Measurements from ENCODE around the gene NSD2.
"Not testable (repeated sequence)": the region's sequence is repeated elsewhere in the genome, so short reads cannot be mapped to it uniquely, and the experiment has no call there.

The NSD2 gene

DNA sequence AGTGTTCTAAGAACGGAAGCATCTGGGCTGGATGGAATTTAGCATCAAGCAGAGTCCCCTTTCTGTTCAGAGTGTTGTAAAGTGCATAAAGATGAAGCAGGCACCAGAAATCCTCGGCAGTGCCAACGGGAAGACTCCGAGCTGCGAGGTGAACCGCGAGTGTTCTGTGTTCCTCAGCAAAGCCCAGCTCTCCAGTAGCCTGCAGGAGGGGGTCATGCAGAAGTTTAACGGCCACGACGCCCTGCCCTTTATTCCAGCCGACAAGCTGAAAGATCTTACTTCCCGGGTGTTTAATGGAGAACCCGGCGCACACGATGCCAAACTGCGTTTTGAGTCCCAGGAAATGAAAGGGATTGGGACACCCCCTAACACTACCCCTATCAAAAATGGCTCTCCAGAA, 29.4 kb downstream of the NSD2 start:
- no peak for DNase-seq

DNA sequence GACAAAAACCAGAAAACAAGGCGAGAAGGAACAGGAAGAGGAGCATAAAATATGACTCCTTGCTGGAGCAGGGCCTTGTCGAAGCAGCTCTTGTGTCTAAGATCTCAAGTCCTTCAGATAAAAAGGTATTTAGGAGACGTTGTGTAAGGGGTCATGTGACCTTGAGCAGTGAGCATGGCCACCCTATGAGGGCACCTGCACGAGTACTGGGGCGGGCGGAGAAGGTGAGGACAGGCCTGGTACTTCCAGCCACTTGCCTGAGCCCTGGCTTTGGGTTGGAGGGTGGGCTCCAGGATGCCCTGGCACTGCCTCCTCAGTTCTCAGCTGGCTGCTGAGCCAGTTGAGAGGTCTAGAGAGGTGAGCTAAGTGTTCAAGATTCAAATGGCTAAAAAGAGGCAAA, 29.9 kb downstream of the NSD2 start:
- DNase-seq: no peak

DNA sequence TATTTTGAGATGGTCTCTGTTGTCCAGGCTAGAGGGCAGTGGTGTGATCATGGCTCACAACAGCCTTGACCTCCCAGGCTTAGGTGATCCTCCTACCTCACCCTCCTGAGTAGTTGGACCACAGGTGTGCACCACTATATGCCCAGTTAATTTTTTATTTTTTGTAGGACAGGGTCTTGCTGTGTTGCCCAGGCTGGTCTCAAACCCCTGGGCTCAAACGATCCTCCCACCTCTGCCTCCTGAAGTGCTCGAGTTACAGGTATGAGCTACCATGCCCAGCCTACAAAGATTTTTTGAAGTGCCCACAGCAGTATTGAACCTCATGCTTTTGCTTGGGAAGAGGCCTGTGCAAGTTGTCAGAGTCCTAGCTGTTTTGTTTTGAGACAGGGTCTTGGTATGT, 31.1 kb downstream of the NSD2 start:
- no peak for DNase-seq

DNA sequence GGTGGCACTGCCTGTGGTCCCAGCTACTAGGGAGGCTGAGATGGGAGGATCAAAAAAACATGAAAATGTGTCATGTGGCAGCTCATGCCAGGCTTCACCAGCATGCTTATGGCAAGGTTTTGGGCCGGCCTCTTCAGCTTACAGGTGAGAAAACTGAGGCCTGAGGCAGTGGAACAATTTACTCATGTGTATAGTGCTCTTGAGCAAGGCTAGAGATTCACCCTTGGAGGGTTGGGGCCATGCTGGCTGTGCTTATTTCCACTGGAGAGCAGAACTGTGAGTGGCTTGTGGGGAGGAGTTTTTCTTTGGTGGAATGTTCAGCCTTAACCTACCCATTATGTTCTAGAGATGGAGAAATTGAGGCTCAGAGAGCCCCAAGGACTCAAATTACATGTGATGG, 31.8 kb downstream of the NSD2 start:
- peak; percentile 24 for DNase-seq

DNA sequence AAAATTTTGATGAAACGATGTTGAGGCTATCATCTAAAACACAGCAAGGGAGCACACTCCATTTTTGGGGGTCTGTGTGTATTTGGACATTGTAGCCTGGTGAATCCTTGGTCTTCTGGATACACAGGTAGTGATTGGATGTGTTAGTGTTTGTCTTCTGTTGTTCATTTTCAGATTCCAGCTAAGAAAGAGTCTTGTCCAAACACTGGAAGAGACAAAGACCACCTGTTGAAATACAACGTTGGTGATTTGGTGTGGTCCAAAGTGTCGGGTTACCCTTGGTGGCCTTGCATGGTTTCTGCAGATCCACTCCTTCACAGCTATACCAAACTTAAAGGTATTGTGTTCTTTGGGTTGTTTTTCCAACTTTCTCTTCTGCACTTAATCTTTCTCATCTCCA, 32.8 kb downstream of the NSD2 start:
- no peak for DNase-seq

DNA sequence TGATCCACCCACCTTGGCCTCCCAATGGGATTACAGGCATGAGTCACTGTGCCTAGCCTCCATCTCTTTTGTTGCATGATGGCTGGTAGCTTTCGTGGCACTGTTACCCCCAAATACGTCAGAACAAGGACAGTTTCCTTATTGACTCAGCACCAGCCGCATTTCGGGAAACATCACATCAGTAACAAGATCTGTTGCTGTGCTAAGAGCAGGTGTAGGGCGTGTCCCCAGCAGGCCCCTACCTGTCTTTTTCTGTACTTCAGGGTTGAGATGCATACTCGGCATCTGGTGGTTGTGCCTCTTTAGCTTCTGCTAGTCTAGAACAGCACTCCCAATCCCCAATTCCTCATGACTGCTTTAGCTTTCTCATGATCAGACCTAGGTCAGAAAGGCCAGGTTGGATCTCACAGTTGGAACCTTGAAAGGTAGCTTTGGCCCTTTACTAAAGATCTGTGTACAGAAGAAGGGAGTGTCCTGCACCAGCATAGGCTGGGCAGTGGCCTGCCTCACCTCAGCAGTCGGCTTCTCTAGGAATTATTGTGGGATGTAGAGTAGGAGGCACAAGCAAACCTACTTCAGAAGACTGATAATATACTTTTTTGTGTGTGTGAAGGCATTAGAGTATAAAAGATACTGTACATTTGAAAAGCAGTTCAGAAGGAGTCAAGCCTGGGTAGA, 36.8 kb downstream of the NSD2 start:
- DNase-seq: no peak

DNA sequence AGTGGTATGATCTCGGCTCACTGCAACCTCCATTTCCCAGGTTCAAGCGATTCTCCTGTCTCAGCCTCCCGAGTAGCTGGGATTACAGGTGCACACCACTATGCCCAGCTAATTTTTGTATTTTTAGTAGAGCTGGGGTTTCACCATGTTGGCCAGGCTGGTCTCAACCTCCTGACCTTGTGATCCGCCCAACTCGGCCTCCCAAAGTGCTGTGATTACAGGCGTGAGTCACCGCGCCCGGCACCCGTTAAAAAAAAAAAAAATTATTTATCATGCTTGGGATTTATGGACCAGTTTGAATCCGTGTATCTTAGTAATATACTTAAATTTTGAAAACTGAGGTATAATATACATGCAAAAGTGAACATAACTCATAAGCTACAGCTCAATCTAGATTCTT, 38.5 kb downstream of the NSD2 start:
- not testable (repeated sequence) for DNase-seq

DNA sequence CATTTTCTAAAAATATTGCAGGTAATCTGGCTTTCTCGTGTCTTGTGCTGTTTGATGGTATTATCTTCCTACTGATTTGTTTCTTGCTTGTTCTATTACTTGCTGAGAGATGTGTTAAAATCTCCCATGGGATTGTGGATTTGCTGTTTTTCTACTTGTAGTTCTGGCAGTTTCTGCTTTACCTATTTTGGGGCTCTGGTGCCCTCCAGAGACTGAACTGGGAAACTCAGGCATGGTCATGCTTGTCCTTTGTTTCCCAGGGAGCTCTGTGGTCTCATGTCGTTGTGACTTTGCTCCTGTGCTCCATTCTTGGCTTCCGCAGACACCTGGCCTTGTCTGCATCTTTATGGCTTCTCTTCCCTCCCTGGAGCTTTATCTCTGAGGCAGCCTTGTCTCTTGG, 39.5 kb downstream of the NSD2 start:
- DNase-seq: peak; percentile 29

DNA sequence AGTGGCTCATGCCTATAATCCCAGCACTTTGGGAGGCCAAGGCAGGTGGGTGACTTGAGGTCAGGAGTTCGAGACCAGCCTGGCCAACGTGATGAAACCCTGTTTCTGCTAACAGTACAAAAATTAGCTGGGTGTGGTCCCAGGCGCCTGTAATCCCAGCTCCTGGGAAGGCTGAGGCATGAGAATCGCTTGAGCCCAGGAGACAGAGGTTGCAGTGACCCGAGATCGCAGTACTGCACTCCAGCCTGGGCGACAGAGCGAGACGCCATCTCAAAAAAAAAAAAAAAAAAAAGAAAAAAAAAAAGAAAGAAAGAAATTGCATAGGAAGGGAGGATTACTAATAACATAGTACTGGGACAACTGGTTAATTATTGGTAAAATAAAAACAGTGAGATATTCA, 40.1 kb downstream of the NSD2 start:
- DNase-seq: not testable (repeated sequence)

DNA sequence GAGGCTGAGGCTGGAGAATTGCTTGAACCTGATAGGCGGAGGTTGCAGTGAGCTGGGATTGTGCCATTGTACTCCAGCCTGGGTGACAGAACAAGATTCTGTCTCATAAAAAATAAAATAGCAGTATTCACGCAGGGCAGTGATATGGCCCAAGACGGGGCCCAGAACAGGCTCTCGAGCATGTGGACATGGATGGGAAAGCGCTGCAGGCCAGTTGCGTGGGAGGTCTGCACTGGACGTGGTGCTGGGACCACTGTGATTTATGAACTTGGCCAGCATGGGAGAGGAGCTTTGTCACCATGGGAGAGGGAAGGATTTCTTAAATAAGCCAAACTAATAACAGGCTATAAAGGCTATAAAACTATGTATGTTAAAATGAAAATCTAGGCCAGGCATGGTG, 51.6 kb downstream of the NSD2 start:
- no peak for DNase-seq

DNA sequence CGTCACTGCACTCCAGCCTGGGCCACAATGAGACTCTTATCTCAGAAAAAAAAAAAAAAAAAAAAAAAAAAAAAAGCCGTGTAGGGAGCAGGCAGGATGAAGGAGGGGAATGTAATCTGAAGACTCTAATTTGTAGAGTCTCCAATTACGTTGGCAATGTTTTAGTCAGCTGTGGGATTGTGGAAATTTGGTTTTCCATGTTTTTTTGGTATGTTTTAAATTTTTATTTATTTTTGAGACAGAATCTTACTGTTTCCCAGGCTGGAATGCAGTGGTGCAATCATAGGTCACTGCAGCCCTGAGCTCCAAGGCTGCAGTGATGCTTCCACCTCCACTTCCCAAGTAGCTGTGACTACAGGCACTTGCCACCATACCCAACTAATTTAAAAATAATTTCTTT, 56.5 kb downstream of the NSD2 start:
- DNase-seq: no peak

DNA sequence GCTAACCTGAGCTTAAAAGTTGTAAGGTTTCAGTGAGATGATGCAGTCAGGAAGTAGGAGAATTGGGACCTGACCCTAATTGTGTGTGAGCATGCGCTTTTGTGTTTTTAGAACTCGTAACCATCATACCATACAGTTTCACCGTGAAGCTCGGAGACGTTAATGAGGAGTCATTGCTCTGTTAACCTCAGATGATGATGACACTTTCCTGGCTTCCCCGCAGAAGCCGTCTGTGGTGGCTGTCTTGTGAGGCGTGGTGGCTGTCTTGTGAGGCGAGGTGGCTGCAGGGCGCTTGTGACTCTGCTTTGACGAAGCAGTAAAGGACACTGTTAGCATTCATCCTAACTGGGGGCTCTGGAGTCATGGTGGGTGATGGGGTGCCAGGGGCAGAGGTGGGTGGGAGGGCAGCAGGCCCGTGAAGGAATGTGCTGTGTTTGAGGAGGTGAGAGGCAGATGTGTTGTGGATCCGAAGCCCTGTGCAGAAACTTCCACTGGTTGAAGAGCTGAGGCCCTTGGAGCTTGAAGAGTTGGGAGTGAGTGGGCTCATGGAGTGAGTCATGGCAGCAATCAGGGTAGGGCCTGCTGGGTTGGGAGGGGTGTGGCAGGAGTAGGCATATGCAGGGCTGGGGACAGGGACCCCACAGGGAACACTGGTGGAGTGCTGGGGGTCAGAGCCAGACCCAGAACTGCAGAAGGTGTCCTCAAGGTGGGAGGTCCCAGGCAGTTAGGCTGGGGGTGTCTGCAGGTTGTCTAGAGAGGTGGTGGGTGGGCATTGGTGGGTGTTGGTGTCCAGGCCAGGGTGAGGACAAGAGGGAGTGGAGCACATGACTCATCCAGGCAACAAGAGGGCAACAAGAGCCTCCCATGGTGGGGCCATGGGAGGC, 57.4 kb downstream of the NSD2 start:
- DNase-seq: peak; percentile 24

DNA sequence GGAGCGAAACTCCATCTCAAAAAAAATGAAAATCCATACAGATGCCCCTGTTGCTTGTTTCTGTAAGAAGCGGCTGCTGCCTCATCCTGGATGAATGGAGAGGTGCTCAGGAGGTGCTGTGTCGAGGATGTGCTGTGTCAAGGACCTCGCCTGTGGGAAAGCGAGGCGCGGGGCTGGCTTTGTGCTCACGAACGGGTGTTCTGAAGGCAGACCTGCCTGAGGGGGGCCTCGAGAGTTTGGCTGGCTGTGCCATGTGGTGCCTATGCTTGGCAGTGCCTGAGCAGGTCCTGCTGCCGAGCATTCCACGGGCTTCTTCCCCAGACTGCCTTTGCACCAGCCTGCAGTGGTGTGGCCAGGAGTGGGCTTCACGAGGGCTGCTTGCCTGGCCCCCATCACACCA, 61.5 kb downstream of the NSD2 start:
- DNase-seq: no peak

DNA sequence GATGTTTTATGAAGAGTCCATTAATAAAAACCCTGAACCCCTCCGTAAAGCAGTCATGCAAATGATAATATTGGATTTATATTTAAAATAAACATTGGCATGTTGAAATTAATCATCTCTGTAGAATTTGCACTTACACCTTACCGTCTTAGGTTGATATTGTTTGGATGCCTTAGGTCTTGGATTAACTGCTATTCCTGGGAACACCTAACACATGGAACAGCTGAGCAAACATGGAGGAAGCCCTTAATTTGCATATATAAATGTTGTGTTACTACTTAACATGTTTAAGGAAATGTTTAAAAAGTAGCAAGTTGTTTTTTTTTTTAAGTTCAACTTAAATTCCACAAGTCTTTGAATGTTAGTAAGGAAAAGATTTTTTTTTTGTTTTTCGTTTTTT, 62.5 kb downstream of the NSD2 start:
- no peak for DNase-seq

DNA sequence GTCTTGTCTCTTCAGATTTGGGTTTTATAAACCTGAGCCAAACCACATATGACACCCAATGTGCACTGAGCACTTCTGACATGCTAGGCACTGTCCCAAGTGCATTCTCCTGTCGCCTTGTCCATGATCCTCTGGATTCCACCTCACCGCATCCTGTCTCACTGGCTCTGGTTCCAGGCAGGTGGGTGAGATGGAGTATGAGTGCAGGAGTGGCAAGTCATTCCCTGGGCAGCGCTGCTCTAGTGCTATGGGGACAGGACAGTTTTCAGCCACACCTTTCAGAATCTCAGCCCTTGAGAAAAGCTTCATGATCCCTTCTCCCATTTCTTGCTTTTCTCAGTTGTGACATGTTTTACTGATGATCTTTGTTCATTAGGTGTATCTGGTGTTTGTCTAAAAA, 66.4 kb downstream of the NSD2 start:
- DNase-seq: no peak

DNA sequence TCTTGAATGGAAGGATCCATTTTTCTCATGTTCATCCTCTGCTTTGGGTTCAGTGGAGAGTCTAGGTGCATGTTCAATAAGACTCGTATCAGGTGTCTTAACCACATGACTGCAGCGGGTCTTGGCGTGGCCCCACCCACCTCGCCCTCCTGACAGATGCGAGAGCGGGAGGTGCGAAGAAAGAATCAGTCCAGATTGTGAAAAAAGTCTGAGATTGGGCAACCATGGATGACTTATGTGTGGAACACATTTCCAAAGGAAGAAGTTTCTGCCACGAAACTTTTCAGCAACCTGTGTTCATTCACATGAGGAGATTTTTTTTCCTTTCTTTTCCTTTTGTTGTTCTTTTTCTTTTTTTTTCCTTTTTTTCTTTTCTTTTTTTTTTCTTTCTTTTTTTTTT, 66.8 kb downstream of the NSD2 start:
- DNase-seq: no peak

DNA sequence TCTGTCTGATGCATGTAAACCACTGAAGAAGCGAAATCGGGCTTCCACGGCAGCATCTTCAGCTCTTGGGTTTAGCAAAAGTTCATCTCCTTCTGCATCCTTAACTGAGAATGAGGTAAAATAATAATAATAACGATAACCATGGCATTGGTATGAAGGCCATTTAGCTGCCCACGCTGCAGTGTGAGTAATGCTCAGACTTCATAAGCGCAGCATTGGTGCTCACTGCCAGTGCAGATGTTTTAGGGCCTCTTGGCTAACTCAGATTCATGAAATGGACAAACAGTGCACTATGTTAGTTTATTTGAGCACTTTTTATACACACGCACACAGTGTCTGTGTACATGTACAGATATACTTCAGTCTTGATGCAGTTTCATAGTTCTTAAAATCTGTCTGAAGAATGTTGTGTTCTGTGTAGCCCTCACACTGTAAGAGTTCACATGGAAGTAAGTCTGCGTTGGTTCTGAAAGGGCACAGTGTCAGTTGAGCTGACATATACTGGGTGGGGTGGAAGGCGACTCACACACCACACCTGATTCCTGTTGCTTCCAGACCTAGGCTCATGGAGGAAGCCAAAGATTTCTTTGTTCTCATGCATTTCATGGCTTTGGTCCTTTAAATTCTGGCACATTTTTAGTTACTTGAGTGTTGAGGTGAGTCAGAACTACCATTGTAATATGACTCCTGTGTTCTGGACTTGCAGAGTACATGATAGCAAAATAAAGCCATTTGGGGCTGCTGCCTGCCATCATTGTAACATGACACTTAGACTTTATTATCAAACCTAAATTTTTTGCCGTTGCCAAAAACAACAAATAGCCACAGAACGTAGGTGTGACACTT, 68.7 kb downstream of the NSD2 start:
- DNase-seq: no peak

DNA sequence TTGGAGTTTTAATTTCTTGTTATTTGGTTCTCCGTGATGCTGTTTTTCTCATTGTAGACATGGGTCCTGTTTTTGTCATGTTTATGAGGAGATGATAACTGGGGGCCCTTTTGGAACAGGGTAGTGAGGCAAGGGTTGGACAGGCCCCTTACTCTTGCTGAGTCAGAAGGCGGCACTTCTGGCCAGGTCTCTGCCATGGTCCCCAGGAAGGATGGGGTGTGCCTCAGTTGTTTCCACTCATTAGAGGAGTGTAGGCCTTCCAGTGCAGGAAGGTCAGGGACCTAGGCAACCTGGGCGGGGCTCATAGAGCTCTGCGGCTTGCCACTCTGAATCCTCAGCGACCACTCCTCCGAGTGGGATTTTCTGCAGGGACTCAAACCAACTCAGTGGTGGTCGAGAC, 69.4 kb downstream of the NSD2 start:
- no peak for DNase-seq

DNA sequence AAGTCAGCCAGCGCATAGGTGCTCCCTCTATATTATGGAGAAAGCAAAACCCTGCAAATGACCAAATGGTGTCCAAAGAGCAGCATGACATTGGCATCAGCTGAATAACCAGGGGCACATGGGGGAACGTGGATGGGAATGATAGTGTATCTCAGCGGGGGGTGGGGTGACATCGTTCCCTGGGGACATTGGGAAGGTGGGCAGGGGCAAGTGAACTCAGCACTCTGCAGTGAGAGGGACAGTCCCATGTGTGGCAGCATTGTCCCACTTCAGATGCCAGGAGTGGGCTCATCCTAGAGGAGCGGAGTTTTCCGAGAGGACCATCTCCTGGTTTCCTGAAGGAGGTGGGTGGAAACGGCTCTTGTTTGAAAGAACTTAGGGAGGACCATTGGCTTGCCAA, 72.7 kb downstream of the NSD2 start:
- DNase-seq: no peak

DNA sequence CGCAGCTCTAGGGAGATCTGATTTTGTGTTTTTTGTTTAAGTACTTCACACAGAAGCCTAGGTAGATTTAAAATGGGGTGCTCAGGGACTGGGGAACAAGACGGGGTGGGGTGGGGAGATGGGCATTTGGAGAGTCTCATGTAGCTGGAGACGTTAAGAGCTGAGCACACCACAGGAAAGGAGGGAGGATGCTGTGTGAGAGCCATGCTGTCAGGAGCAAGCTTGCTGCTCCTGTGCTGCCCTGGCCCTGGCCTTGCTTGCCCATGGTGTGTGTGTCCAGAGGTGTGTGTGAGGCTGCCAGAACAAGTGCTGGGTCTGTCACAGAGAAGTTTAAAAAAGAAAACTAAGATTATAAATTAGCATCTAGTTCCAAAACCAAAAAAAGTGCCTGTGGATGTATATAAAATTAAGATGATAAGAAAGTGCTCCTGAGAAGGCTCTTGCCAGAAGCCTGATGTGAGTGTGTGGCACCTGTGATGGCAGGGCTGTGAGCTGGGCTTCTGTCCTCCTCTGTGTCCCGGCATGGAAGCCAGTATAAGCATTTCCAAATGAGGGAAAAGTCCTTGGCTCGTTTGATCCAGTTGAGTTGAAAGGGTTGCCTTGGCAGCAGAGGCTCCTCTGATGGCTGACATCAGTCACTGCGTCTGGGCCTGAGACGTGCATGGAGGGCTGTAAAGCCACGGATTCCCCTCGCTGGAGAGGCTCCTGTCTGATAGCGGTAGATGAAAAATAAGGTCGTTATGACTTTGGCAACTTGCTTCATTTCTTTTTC, 74.1 kb downstream of the NSD2 start:
- no peak for DNase-seq

DNA sequence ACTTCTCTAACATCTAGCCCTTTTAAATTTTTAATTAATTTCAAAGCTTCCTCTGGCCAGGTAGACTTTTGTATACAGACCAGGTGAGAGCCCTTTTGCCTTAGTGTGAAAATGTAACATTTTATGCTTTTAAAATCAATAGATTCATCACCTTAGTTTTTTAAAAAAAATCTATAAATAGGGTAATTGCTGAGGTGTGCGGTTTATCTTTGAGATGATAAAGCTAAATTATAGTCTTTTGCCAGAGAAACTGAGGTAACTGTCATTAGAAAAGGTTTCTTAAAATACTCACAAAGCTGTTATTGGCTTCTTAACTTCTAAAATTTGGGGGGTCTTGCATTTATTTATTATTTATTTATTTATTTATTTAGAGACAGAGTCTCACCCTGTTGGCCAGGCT, 74.7 kb downstream of the NSD2 start:
- DNase-seq: no peak

DNA sequence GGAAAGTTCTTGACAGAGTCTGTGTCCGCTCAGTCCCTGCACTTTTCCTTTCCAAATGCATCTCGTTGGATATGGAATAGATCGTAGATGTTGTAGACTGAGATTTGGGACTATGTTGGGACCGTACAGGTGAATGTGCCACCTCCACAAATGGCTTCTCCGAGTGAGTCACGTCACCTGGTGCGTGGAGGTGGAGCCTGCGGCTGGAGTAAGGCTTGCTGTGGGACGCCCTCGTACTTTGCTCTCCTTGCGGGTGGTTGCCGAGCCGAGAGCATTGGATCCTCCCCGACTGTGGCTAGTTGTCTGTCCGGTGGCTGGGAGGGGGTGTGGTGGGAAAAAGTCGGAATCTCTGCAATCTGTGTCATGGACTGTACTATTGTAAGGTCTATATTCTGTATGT, 77.0 kb downstream of the NSD2 start:
- no peak for DNase-seq

DNA sequence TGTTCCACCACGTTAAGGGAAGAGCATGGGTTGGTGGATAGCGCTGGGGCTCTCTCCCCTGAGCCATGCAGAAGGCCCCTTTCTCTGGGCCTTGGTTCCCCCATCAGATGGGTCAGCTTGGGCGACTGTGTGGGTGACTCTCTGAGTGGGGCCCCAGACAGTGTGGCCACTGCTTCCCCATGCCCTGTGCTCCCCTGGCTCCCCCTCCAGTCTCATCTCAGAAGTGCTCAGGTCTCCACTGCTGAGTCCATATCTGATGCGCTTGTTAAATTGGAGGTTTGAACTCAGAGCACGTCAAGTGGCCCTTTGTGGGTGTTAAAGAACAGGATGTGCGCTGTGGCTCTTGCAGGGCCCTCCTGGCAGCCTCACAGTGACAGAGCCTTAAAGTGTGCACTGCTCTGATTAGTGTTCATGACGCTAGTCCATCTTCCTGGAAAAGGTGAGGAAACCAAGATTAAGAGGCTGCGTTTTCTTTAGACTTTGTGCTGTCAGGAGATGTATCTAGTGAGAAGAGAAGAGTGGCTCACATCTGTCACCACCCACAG, 77.8 kb downstream of the NSD2 start:
- DNase-seq: no peak

Measured in activated CD4-positive, alpha-beta T cell treated with anti-CD3 and anti-CD28 coated beads, Interleukin-2, amount 50 U/mL, for 16 hours (primary cell).